ENCODE results near the gene ZNG1F. TPM values are rescaled to one million over a fixed set of nuclear protein-coding genes. Genes with fewer than 3 reads are reported as not detected.
"Not testable (repeated sequence)": the region's sequence is repeated elsewhere in the genome, so short reads cannot be mapped to it uniquely, and the experiment has no call there.

Gene ZNG1F
- total RNA-seq, 4 donors from 2014 or later = 6.8 to 13.8 (median 8.7) TPM

DNA sequence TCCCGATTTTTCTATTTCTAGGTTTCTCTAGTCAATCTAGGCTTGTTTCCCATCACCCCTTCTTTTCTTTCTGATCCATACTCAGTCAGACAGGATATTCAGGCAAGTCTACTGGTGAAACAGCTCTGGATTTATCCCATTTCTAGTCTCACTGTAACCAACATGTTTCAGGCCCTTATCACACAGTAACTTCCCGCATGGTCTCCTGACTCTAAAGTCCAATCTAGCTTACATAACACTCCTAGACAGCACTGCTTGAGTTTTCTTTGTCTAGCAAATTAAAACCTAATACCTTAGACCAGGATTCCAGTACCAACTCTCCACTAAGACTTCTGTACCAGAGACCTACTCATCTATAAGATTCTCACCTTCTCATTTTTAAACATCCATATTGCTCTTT, 47.2 kb downstream of the ZNG1F start:
- 89 to 97% methylated on average over 2 of the region's 2 CpGs for WGBS, 2 donors
- H3K4me3 ChIP-seq (ENCODE audit: low read depth, poor library complexity, severe bottlenecking); intact Hi-C loops (cut with DNase I; ENCODE audit: low total_unique reads); DNase-seq (ENCODE audit: low spot score in 2 of 2): not testable (repeated sequence)

DNA sequence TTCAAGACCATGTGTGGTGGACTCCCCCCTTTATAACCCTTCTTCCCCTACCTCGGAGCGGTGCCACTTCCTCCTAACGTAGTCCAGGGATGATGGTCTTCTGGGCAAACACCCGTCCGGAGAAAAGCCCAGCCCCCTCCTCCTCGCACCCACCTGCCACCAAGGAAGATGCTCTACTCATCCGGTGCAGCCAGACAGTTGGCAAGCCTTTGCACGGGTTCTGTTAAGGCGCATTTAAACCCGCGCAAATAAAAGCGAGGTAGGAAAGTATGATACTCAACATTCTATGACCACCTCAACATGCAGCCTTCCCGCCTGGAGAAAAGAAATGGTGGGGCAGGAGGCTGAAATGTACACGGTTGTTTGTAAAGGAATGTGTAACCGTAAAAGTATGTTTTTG, 60.5 kb downstream of the ZNG1F start, which contains the start of gene FOXD4L6:
TSS of gene FOXD4L6 (minus strand) at position 101 of the 400 bp plus-strand sequence. CDS start 298 bp downstream, outside the sequence.
- WGBS, 2 donors = no CpG with 5 or more reads among the region's 15 CpGs
- intact Hi-C loops (cut with DNase I; ENCODE audit: low total_unique reads); H3K4me3 ChIP-seq (ENCODE audit: low read depth, poor library complexity, severe bottlenecking); DNase-seq (ENCODE audit: low spot score in 2 of 2): not testable (repeated sequence)

DNA sequence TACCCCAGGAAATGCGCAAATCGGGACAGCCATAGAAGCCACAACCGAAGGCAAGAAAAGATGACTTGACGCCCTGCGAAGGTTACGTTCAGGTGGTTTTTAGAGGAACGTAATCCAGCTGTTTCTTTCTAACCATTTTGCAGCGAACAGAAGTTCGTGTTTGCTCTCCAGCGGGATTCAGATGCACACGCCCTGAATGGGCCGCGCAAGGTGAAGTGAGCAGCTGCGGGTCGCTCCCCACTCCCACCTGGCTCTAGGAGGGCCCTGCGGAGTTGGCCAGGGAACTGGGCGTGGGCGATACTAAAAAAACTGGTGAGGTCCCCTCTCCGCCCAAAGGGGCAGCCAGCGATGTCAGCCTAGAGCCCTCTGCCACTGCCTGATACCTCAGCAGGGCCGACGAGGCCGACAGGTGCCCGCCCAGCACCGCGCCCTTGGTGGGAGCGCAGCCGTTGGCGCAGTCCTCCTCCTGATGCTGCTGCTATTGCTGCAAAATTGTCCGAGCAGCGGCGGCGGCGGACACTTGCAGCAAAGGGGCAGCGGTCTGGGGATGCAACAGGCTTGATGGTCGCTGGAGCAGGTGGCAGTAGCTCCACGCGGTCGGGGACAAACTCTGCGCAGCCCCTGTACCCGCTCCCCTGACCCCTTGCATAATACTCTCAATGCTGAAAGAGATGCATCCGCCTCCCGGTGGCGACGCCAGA, 62.2 kb downstream of the ZNG1F start:
- intact Hi-C loops (cut with DNase I; ENCODE audit: low total_unique reads) = not testable (repeated sequence)

DNA sequence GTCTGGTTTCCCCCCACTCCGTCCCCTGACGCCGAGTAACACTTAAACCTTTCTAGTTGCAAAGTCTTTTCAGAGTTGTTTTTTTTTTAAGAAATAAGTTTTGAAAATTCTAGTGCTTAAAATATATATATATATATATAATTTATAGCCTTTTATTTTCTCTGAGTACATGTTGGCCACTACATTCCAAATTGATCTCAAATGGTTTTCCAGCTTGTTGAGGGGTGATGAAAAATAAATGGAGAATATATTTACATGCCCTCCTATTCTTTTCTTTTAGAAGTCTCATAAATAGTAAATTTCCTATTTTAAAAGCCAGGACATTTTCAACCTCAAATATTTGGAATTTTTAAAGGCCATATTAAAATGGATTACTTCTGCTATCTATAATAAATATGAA, 63.2 kb downstream of the ZNG1F start:
- DNase-seq (ENCODE audit: low spot score in 2 of 2); H3K4me3 ChIP-seq (ENCODE audit: low read depth, poor library complexity, severe bottlenecking); intact Hi-C loops (cut with DNase I; ENCODE audit: low total_unique reads): not testable (repeated sequence)
- WGBS, 2 donors = 12 to 13% methylated on average over 3 of the region's 3 CpGs

More for the DNA sequence above, 62.2 kb downstream of the ZNG1F start:
- not testable (repeated sequence) for H3K4me3 ChIP-seq (ENCODE audit: low read depth, poor library complexity, severe bottlenecking); DNase-seq (ENCODE audit: low spot score in 2 of 2)
- 0% methylated on average over 1 of the region's 45 CpGs; no CpG with 5 or more reads in 1 of the 2 donors for WGBS, 2 donors

DNA sequence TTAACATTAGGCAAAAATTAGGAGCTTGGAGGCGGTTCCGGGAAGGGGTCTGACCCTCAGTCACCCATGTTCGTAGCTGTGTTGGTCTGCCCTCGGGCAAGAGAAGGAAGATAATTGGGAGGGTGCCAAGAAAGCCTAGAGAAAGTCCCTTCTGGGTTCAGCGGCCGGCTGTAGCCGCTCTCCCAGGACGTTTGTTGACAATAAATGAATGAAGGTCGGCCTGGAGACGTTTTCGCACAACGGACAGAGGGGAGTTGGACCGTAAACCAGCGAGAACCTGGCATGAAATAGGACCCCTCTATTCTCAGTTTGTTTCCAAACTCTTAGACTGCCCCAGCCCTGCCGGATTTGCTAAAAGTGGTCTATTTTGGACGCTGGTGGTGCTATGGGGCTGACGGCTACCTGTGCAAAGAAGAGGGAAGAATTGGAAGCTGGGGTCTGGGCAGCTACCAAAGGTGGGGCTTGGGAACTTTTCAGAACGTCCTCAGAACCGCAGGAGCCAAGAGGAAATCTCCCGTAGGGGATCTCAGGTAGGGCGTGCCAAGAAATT, 63.9 kb downstream of the ZNG1F start:
- no CpG with 5 or more reads among the region's 21 CpGs for WGBS, 2 donors
- DNase-seq (ENCODE audit: low spot score in 2 of 2); H3K4me3 ChIP-seq (ENCODE audit: low read depth, poor library complexity, severe bottlenecking); intact Hi-C loops (cut with DNase I; ENCODE audit: low total_unique reads): not testable (repeated sequence)

DNA sequence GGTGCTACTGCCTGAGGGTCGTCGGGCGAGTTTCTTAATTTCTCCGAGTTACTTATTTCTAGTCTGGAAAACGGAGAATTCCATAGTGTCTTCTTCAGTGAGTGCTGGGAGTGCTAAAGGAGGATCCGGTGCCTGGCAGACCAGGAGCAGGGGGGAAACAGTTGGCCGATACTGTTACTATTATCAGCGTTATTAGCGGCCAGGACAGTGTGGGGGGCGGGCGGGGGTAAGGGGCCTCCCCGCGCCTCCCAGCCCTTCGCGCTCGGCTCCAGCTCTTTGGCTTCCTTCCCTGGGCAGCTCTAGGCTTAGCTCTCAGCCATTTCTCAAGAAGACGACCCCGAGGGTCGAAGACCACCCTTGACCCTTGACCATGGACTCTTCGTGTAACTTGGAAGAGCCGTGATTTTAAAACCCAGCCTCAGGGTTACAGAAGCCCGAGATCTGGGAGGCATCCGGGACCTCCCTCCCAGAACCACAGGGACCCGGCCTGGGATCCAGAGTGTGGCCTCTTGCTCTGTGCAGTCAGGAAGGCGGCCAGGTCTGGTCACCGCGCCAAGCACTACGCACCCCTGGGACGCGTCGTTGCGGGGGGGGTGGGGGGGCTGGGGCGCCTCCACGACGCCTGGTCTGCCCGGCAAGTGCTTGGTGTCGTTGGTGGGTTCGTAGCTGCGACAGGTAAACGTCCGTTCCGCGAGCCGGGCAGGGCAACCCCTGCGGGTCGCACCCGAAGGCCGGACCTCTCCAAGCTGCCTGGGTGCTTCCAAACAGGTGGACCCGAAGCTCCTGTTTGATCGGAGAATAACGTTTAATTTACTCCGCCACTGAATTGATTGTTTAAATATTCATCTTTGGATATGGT, 64.6 kb downstream of the ZNG1F start:
- peak in 1 of 2 donors; percentile 64 for DNase-seq (ENCODE audit: low spot score in 2 of 2)
- intact Hi-C loops (cut with DNase I; ENCODE audit: low total_unique reads); H3K4me3 ChIP-seq (ENCODE audit: low read depth, poor library complexity, severe bottlenecking): not testable (repeated sequence)
- 19 to 32% methylated on average over 10 to 23 of the region's 52 CpGs for WGBS, 2 donors

DNA sequence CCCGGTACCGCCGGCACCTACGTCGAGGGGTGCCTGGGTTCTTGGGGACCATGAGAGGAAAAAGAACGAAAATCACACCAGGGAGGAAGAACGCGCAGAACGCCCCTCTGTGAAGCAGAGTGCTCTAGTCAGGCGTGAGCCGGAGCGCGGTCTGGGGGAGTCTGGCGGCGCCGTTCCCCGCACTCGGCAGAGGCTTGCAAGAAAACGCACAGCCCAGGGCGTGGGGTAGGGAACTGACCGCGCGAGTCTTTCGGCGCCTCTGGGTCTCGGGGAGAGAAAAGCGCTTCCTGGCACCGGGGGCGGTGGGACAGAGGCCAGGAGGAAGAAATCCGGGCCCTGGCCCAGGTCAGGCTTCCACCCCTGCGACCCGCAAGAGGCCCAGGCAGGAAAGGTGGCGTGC, 65.3 kb downstream of the ZNG1F start:
- intact Hi-C loops (cut with DNase I; ENCODE audit: low total_unique reads); DNase-seq (ENCODE audit: low spot score in 2 of 2); H3K4me3 ChIP-seq (ENCODE audit: low read depth, poor library complexity, severe bottlenecking): not testable (repeated sequence)
- WGBS, 2 donors = 0% methylated on average over 6 of the region's 33 CpGs; no CpG with 5 or more reads in 1 of the 2 donors

DNA sequence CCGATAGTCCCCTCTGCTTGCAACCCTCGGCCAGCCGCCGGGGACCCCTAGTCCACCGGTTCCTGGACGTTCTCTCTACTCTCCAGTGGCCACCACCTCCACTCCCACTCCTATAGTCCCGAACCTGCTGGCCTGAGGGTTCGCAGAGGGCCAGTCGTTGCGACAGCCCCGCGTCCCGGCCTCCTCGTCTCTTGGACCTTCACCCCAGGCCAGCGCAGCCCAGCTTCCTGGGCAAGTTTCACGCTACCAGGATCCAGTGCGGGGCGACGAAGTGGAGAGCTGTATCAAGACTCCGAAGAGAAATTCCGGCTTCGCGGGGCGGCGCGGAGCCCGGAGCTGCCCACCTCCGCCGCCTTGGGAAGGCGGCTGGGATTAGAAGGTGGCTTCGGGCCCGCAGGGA, 65.7 kb downstream of the ZNG1F start:
- not testable (repeated sequence) for H3K4me3 ChIP-seq (ENCODE audit: low read depth, poor library complexity, severe bottlenecking)
- 4% methylated on average over 9 of the region's 32 CpGs; no CpG with 5 or more reads in 1 of the 2 donors for WGBS, 2 donors

DNA sequence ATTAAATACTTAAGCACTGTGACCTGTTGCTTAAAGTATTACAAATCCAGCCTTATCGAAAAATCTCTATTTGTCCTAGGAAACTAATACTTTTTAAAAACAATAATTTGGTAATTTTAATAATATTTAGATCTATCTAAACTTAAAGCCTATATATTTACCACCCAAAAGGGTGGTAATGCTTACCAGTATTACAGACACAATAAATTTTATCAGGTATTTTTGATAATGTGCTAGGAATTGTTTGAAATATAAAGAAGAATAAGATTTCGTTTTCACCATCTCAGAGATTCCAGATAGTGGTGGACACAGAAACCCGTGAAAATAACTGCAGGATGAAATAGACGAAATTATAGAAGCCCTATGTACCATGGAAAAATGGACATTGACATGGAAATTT, 68.4 kb downstream of the ZNG1F start:
- DNase-seq (ENCODE audit: low spot score in 2 of 2); H3K4me3 ChIP-seq (ENCODE audit: low read depth, poor library complexity, severe bottlenecking); intact Hi-C loops (cut with DNase I; ENCODE audit: low total_unique reads): not testable (repeated sequence)
- WGBS, 2 donors = 34 to 49% methylated on average over 4 of the region's 4 CpGs

More for the DNA sequence above, 65.7 kb downstream of the ZNG1F start:
- DNase-seq (ENCODE audit: low spot score in 2 of 2); intact Hi-C loops (cut with DNase I; ENCODE audit: low total_unique reads): not testable (repeated sequence)

DNA sequence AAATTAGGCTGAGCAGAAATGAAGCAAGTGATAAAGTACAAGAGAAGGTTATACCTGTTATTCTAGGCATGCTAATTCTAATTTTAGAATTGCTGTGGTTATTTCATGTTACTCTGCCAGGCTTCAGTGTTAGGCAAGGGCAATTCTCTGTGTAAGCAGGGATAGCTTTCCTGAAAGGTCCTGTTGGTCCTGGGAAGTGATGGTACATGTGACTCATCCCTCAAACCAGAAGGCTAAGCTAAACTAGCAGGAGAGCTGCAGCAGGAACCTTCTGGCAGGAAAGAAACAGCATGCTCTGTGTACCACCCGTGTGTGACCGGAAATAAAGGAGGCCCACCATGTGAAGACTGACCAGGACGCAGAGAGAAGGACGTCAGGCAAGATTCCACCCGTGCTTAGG, 69.4 kb downstream of the ZNG1F start:
- no CpG with 5 or more reads among the region's 5 CpGs for WGBS, 2 donors
- intact Hi-C loops (cut with DNase I; ENCODE audit: low total_unique reads); DNase-seq (ENCODE audit: low spot score in 2 of 2); H3K4me3 ChIP-seq (ENCODE audit: low read depth, poor library complexity, severe bottlenecking): not testable (repeated sequence)

DNA sequence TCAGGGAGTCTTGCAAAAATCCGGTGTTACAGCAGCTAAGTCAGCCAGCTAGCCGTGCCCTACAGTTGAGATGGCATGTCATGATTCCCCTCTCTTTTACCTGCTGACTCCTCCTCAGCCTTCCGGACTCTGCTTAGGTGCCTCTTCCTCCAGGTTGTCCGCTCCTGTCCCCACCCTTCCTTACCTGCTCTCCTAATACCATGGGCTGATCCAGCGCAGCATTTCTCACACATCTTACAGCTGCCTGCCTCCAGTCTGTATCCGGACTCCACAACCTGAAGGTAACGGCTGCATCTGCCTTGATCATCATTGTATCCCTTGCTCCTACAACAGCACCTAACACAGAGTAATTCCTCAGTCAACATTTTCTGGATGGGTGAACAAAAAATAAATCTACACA, 69.8 kb downstream of the ZNG1F start:
- intact Hi-C loops (cut with DNase I; ENCODE audit: low total_unique reads); H3K4me3 ChIP-seq (ENCODE audit: low read depth, poor library complexity, severe bottlenecking): not testable (repeated sequence)
- WGBS, 2 donors = 30 to 38% methylated on average over 7 of the region's 7 CpGs
- peak in 1 of 2 donors; percentile 78 for DNase-seq (ENCODE audit: low spot score in 2 of 2)

DNA sequence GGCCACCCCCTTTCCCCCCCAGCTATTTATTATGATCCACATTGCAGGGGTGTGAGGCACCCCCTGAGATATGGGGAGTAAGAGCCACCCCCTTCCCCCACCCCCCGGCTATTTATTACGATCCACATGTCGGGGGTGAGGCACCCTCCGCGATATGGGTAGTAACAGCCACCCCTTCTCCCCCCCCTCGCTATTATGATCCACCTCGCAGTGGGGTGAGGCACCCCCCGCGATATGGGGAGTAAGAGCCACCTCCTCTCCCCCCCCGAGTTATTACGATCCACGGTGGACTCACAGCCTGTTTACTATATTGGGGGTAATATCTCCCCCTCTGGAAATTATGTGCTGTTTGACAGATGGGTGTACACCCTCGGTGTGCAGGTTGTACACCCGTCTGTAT, 75.8 kb downstream of the ZNG1F start:
- 33 to 45% methylated on average over 1 to 2 of the region's 14 CpGs for WGBS, 2 donors
- DNase-seq (ENCODE audit: low spot score in 2 of 2); intact Hi-C loops (cut with DNase I; ENCODE audit: low total_unique reads); H3K4me3 ChIP-seq (ENCODE audit: low read depth, poor library complexity, severe bottlenecking): not testable (repeated sequence)

DNA sequence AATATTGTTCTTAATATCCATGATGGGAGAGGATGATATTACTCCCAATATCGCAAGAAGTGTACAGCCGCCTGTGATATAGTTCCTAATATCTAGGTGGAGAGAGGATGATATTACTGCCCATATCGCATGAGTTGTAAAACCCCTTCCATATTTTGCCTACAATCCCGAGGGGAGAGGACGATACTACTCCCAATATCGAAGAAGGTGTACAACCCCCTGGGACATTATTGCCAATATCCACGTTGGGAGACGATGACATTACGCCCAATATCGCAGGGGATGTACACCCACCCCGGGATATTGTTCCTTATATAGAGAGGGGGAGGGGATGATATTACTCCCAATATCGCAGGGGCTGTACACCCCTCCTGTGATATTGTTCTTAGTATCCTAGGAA, 77.7 kb downstream of the ZNG1F start:
- DNase-seq (ENCODE audit: low spot score in 2 of 2); intact Hi-C loops (cut with DNase I; ENCODE audit: low total_unique reads); H3K4me3 ChIP-seq (ENCODE audit: low read depth, poor library complexity, severe bottlenecking): not testable (repeated sequence)
- WGBS, 2 donors = 76 to 79% methylated on average over 12 of the region's 12 CpGs

DNA sequence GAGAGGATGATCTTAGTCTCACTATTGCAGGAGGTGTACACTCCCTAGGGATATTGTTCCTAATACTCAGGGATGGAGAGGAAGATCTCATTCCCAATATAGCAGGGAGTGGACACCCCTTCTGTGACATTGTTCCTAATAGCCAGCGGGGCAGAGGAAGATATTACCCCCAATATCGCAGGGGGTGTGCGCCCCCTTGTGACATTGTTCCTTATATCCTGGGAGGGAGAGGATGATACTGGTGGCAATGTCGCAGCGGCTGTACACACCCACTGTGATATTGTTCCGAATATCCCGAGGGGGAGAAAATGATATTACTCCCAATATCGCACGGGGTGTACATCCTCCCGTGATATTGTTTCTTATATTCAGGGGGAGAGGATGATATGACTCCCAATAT, 78.2 kb downstream of the ZNG1F start:
- intact Hi-C loops (cut with DNase I; ENCODE audit: low total_unique reads); H3K4me3 ChIP-seq (ENCODE audit: low read depth, poor library complexity, severe bottlenecking); DNase-seq (ENCODE audit: low spot score in 2 of 2): not testable (repeated sequence)
- WGBS, 2 donors = 34 to 57% methylated on average over 10 of the region's 10 CpGs

DNA sequence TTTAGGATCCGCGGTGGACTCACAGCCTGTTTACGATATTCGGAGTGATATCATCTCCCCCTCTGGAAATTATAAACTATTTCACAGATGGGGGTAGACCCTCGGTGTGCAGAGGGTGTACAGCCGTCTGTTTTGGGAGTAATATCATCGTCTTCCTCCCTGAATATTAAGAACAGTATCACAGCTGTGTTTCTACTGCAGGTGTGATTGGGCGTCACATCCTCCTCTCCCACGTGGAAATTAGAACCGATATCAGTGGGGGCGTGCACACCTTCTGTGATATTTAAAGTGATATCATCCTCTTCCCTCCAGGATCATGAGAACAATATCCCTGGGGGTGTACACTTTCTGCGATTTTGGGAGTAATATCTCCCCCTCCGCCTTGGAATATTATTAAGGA, 79.9 kb downstream of the ZNG1F start:
- DNase-seq (ENCODE audit: low spot score in 2 of 2); intact Hi-C loops (cut with DNase I; ENCODE audit: low total_unique reads); H3K4me3 ChIP-seq (ENCODE audit: low read depth, poor library complexity, severe bottlenecking): not testable (repeated sequence)
- 26 to 38% methylated on average over 6 to 7 of the region's 13 CpGs for WGBS, 2 donors

Data from lower leg skin (tissue), 4 donors.